GM23248 (cell line): ENCODE measurements around the gene GTF2H1.

Source experiments
- EZH2 ChIP-seq: fragments of 200-600 bp; sonication (generic); IDR thresholded peaks from 2 replicates; pipeline ENCODE4 v1.6.1; 2018; ENCODE audit warnings: antibody characterized with exemption, mild to moderate bottlenecking; ENCODE audit not compliant: insufficient read depth, poor library complexity, severe bottlenecking
- EZH2phosphoT487 ChIP-seq: fragments of 200-600 bp; sonication (generic); IDR thresholded peaks from 2 replicates; pipeline ENCODE4 v1.6.1; 2018; ENCODE audit warnings: antibody characterized with exemption, moderate library complexity, mild to moderate bottlenecking, low read depth; ENCODE audit not compliant: insufficient read depth

DNA sequence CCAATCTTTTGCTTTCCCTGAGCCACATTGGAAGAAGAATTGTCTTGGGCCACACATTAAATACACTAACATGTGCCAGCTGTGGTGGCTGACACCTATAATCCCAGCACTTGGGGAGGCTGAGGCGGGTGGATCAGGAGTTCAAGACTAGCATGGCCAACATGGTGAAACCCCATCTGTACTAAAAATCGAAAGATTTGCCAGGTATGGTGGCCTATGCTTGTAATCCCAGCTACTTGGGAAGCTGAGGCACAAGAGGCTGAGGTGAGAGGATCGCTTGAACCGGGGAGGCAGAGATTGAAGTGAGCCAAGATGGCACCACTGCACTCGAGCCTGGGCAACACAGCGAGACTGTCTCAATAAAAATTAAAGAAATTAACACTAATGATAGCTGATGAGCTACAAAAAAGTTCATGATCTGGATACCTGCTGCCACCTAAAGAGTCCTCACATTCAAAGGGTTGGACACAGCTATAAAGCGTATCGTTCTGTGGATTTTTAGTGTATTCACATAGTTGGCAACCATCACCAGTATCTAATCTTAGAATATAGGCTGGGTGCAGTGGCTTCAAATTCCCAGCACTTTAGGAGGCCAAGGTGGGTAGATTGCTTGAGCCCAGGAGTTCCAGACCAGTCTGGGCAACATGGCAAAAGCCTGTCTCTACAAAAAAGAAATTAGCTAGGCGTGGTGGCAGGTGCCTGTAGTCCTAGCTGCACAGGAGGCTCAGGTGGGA is 86.4 kb downstream of the GTF2H1 start:
- no peak for TF ChIP-seq EZH2phosphoT487
- no peak for TF ChIP-seq EZH2
